Activated CD8-positive, alpha-beta memory T cell treated with anti-CD3 and anti-CD28 coated beads, Interleukin-2, amount 50 U/mL, for 48 hours (primary cell): Measurements from ENCODE around the gene DSCAM.
A peak's percentile ranks its signal among the peaks of the same experiment; 100 is the strongest.

ENCODE experiments used
- DNase-seq: peaks from one replicate; pipeline ENCODE4 v3.0.0-alpha.2; 2020

DSCAM gene

GRCh38 chr21:40158366-40158765, 688.6 kb downstream of the DSCAM start:
- no peak for DNase-seq

- DNase-seq, result no peak
Measured at GRCh38 chr21:40155563-40155962, 691.4 kb downstream of the DSCAM start.

- no peak for DNase-seq
Measured at GRCh38 chr21:40153351-40153750, 693.6 kb downstream of the DSCAM start.

GRCh38 chr21:40152476-40152875, 694.5 kb downstream of the DSCAM start:
- no peak for DNase-seq

GRCh38 chr21:40151611-40152010, 695.3 kb downstream of the DSCAM start:
- DNase-seq, result no peak

- DNase-seq, result no peak
Measured at GRCh38 chr21:40146216-40146837, 700.6 kb downstream of the DSCAM start.

GRCh38 chr21:40143822-40144525, 703.0 kb downstream of the DSCAM start:
- DNase-seq, result peak; percentile 79

GRCh38 chr21:40141621-40142020, 705.3 kb downstream of the DSCAM start:
- no peak for DNase-seq

GRCh38 chr21:40140675-40141074, 706.3 kb downstream of the DSCAM start:
- DNase-seq, result no peak

GRCh38 chr21:40139636-40140035, 707.3 kb downstream of the DSCAM start:
- no peak for DNase-seq

GRCh38 chr21:40136571-40136970, 710.4 kb downstream of the DSCAM start:
- DNase-seq, result no peak

GRCh38 chr21:40134731-40135492, 712.0 kb downstream of the DSCAM start:
- DNase-seq, result no peak

- no peak for DNase-seq
Measured at GRCh38 chr21:40130476-40130875, 716.5 kb downstream of the DSCAM start.

- DNase-seq, result no peak
Measured at GRCh38 chr21:40129809-40130208, 717.1 kb downstream of the DSCAM start.

GRCh38 chr21:40128891-40129290, 718.1 kb downstream of the DSCAM start:
- no peak for DNase-seq

GRCh38 chr21:40120940-40121575, 725.9 kb downstream of the DSCAM start:
- DNase-seq, result no peak

- DNase-seq, result no peak
Measured at GRCh38 chr21:40118527-40118926, 728.4 kb downstream of the DSCAM start.

GRCh38 chr21:40117236-40117635, 729.7 kb downstream of the DSCAM start:
- DNase-seq, result no peak

- no peak for DNase-seq
Measured at GRCh38 chr21:40115775-40116174, 731.2 kb downstream of the DSCAM start.

GRCh38 chr21:40102682-40103081, 744.3 kb downstream of the DSCAM start:
- no peak for DNase-seq

- DNase-seq, result no peak
Measured at GRCh38 chr21:40099809-40100208, 747.1 kb downstream of the DSCAM start.

GRCh38 chr21:40095477-40095876, 751.5 kb downstream of the DSCAM start:
- DNase-seq, result no peak

- DNase-seq, result no peak
Measured at GRCh38 chr21:40080385-40080784, 766.6 kb downstream of the DSCAM start.

GRCh38 chr21:40074710-40075109, 772.2 kb downstream of the DSCAM start:
- DNase-seq, result no peak
